ENCODE data around the gene TTC34. TPM values are rescaled to one million over a fixed set of nuclear protein-coding genes. Genes with fewer than 3 reads are reported as not detected.
"Not testable (repeated sequence)": the region's sequence is repeated elsewhere in the genome, so short reads cannot be mapped to it uniquely, and the experiment has no call there.

TTC34 gene
- total RNA-seq, 1 donor from 2014 or later: 0.09 TPM

DNA sequence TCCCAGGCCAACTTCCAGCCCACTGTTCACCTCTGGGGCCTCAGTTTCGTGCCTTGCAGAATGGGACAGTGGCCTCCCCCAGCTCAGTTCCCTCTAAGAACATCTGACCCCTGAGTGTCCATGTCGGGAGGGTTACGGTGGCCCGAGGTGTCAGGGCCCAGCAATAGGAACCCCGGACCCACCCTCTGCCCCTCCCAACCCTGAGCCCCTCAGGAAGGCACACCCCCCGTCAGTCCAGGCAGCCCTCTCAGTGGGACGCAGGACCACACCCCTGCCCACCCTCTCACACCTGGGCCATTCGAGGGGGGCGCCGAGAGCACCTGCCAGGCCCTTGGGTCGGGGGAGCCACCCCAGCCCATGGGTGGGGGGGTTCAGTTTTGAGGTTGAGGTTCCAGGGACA, 447 bp downstream of the TTC34 start:
- Histone ChIP-seq H3K79me2 (ENCODE audit: low read depth) (no peaks in the 10 kb centered on the region), H3K36me3 (no peaks in the 10 kb centered on the region), H3K4me3 (no peak overlapping the region), H3K9me3 (ENCODE audit: low read depth) (no peaks in the 10 kb centered on the region), H3K4me2 (no peak overlapping the region), H2AFZ (replicated peaks) (no peak overlapping the region), H3K4me1 (no peaks in the 10 kb centered on the region), H3K9ac (no peak overlapping the region), H3K27me3 (no peaks in the 10 kb centered on the region), H4K20me1 (ENCODE audit: low read depth) (no peaks in the 10 kb centered on the region), H3F3A (ENCODE audit: low read depth) (no peaks in the 10 kb centered on the region), H3K27ac (no peak overlapping the region)
- H3K27ac Mint-ChIP-seq: no peak overlapping the region
- no peak for DNase-seq (ENCODE audit: low spot score)
- H3K9me3 Mint-ChIP-seq: no peaks in the 10 kb centered on the region
- TF ChIP-seq, protein P1, sequence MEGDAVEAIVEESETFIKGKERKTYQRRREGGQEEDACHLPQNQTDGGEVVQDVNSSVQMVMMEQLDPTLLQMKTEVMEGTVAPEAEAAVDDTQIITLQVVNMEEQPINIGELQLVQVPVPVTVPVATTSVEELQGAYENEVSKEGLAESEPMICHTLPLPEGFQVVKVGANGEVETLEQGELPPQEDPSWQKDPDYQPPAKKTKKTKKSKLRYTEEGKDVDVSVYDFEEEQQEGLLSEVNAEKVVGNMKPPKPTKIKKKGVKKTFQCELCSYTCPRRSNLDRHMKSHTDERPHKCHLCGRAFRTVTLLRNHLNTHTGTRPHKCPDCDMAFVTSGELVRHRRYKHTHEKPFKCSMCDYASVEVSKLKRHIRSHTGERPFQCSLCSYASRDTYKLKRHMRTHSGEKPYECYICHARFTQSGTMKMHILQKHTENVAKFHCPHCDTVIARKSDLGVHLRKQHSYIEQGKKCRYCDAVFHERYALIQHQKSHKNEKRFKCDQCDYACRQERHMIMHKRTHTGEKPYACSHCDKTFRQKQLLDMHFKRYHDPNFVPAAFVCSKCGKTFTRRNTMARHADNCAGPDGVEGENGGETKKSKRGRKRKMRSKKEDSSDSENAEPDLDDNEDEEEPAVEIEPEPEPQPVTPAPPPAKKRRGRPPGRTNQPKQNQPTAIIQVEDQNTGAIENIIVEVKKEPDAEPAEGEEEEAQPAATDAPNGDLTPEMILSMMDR (IDR thresholded peaks at IDR 0.05): no peak
- TF ChIP-seq EZH2 (IDR thresholded peaks at IDR 0.05) (no peak), EZH2phosphoT487 (IDR thresholded peaks at IDR 0.05) (no peak)
- no peaks in the 10 kb centered on the region for H3K36me3 Mint-ChIP-seq
- no peak overlapping the region for H3K4me3 Mint-ChIP-seq
- no peaks in the 10 kb centered on the region for H3K4me1 Mint-ChIP-seq
- peaks cover 5% of the 10 kb centered on the region for H3K27me3 Mint-ChIP-seq (ENCODE audit: insufficient read depth, low read depth)

DNA sequence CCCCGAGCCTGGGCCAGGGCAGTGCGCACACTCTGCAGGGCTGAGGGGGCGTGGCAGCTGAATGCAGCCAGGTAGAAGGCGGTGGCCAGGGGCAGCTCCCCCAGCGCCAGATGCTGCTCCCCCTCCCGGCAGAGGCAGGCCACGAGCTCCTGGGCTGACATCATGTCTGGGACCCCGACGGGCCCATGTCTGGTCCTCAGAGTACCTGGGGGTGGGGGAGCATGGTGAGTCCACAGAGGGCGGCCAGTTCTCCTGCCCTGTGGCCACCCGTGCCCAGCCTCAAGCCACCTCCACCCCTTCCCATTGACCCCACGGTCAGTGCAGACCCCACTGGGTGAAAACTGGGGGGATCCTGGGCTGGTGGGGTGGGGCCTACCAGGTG, 838 bp downstream of the TTC34 start:
- Histone ChIP-seq H2AFZ (replicated peaks) (no peak overlapping the region), H3K36me3 (no peaks in the 10 kb centered on the region), H3K27me3 (no peaks in the 10 kb centered on the region), H3K9me3 (ENCODE audit: low read depth) (no peaks in the 10 kb centered on the region), H3K4me1 (no peaks in the 10 kb centered on the region), H3K79me2 (ENCODE audit: low read depth) (no peaks in the 10 kb centered on the region), H3K9ac (no peak overlapping the region), H3F3A (ENCODE audit: low read depth) (no peaks in the 10 kb centered on the region), H3K27ac (no peak overlapping the region), H4K20me1 (ENCODE audit: low read depth) (no peaks in the 10 kb centered on the region), H3K4me2 (no peak overlapping the region), H3K4me3 (no peak overlapping the region)
- Mint-ChIP-seq H3K36me3 (no peaks in the 10 kb centered on the region), H3K4me3 (no peak overlapping the region), H3K27ac (no peak overlapping the region), H3K9me3 (no peaks in the 10 kb centered on the region), H3K27me3 (ENCODE audit: insufficient read depth, low read depth) (peaks cover 2% of the 10 kb centered on the region), H3K4me1 (no peaks in the 10 kb centered on the region)
- TF ChIP-seq, protein P1 (IDR thresholded peaks at IDR 0.05): no peak
- no peak for TF ChIP-seq EZH2phosphoT487 (IDR thresholded peaks at IDR 0.05)
- TF ChIP-seq EZH2 (IDR thresholded peaks at IDR 0.05): no peak
- DNase-seq (ENCODE audit: low spot score): no peak

DNA sequence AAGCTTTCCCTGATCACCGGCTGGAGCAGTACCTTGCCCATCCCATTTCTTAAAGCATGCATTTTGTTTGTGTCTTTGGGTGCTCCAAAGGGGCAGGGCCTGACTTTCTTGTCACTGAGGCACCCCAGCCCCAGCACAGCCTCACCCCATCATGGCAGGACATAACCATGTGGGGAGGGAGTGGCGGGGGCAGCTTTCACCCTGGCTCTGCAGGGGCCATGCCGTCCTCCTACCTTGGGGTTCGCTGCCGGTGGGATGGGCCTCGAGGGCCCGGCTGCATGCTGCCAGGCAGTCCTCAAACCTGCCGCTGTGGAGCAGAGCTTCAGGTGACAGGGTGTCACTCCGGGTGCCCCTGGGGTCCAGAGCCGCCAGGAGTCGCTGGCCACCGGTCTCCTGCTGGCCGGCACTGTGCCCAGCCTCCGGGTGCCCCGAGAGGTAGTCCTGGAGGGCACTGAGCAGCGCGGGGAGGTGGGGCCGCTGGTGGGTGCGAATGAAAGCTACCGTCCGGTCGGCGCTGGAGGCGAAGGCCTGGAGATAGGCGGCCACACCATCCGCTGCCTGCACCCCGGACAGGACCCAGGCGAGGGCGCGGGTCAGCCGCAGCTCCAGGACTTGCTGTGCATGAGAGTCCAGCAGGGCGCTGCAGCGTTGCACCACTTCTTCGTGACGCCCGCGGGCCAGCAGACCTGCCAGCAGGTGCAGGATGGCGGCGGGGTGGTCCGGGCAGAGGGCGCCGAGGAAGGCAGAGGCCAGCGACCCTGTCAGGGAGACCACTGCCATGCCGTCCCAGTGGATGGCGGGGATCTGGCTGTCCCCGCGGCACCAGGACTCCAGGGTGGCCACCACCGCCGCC, 1.5 kb downstream of the TTC34 start:
- Histone ChIP-seq H4K20me1 (ENCODE audit: low read depth) (no peaks in the 10 kb centered on the region), H3K27me3 (no peaks in the 10 kb centered on the region), H3K36me3 (no peaks in the 10 kb centered on the region), H3K9ac (no peak overlapping the region), H3K79me2 (ENCODE audit: low read depth) (no peaks in the 10 kb centered on the region), H3K4me2 (no peak overlapping the region), H2AFZ (replicated peaks) (no peak overlapping the region), H3K4me3 (no peak overlapping the region), H3F3A (ENCODE audit: low read depth) (no peaks in the 10 kb centered on the region), H3K4me1 (no peaks in the 10 kb centered on the region), H3K27ac (no peak overlapping the region), H3K9me3 (ENCODE audit: low read depth) (no peaks in the 10 kb centered on the region)
- DNase-seq (ENCODE audit: low spot score): no peak
- H3K27me3 Mint-ChIP-seq (ENCODE audit: insufficient read depth, low read depth): peaks cover 2% of the 10 kb centered on the region
- H3K4me1 Mint-ChIP-seq: no peaks in the 10 kb centered on the region
- TF ChIP-seq, protein P1 (IDR thresholded peaks at IDR 0.05): no peak
- TF ChIP-seq EZH2 (IDR thresholded peaks at IDR 0.05) (no peak), EZH2phosphoT487 (IDR thresholded peaks at IDR 0.05) (no peak)
- H3K4me3 Mint-ChIP-seq: no peak overlapping the region
- H3K9me3 Mint-ChIP-seq: no peaks in the 10 kb centered on the region
- peak overlapping the region; percentile 9 for H3K27ac Mint-ChIP-seq
- H3K36me3 Mint-ChIP-seq: no peaks in the 10 kb centered on the region

DNA sequence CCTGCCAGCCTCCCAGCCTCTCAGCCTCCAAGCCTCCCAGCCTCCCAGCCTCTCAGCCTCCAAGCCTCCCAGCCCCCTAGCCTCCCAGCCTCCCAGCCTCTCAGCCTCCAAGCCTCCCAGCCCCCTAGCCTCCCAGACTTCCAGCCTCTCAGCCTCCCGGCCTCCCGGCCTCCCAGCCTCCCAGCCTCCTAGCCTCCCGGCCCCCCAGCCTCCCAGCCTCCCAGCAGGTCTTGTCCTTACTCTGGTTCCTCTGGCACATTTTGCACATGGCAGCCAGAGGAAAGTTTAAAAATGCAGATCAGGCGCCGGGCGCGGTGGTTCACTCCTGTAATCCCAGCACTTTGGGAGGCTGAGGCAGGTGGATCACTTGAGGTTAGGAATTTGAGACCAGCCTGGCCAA, 2.5 kb downstream of the TTC34 start:
- H3K27ac Mint-ChIP-seq; H3K4me1 Mint-ChIP-seq; H2AFZ ChIP-seq (replicated peaks); H3K36me3 Mint-ChIP-seq; H3F3A ChIP-seq (ENCODE audit: low read depth); H3K27me3 Mint-ChIP-seq (ENCODE audit: insufficient read depth, low read depth); H3K4me3 ChIP-seq; H3K4me1 ChIP-seq; H3K9me3 Mint-ChIP-seq; H3K9ac ChIP-seq; H3K9me3 ChIP-seq (ENCODE audit: low read depth); H3K36me3 ChIP-seq; H3K4me3 Mint-ChIP-seq; H4K20me1 ChIP-seq (ENCODE audit: low read depth); H3K27ac ChIP-seq; H3K79me2 ChIP-seq (ENCODE audit: low read depth); H3K4me2 ChIP-seq; H3K27me3 ChIP-seq; DNase-seq (ENCODE audit: low spot score): not testable (repeated sequence)

All from neural progenitor cell (in vitro differentiated cells).